GM23338 (cell line): ENCODE data around the gene SLC25A26. TPM values are rescaled to one million over a fixed set of nuclear protein-coding genes. Genes with fewer than 3 reads are reported as not detected.

Experiments used
- ATAC-seq: fragments of 200-7000 bp; cut with Tn5 transposase; 3 replicates; pipeline ENCODE4 v1.9.1; 2020
- DNase-seq: peaks from one replicate; pipeline ENCODE4 v3.0.0-alpha.2; 2015; ENCODE audit warnings: low spot score
- H2AFZ ChIP-seq: fragments of 200-600 bp; sonication (generic); 2 replicates; pipeline ENCODE4 v1.8.0; 2016; ENCODE audit warnings: antibody characterized with exemption, mild to moderate bottlenecking, moderate library complexity
- H3F3A ChIP-seq: fragments of 200-600 bp; sonication (generic); replicated peaks from 2 replicates; pipeline ENCODE4 v1.8.0; 2017; ENCODE audit warnings: antibody characterized with exemption, mixed run types, low read depth
- H3K27ac ChIP-seq: fragments of 200-600 bp; sonication (generic); 2 replicates; pipeline ENCODE4 v1.6.1; 2016; ENCODE audit warnings: low read depth
- H3K27me3 ChIP-seq: fragments of 200-600 bp; sonication (generic); 2 replicates; pipeline ENCODE4 v1.8.0; 2016; ENCODE audit warnings: mild to moderate bottlenecking, mixed run types, moderate library complexity; ENCODE audit not compliant: insufficient read depth
- H3K36me3 ChIP-seq: fragments of 200-600 bp; sonication (generic); 2 replicates; pipeline ENCODE4 v1.8.0; 2016; ENCODE audit warnings: mild to moderate bottlenecking; ENCODE audit not compliant: insufficient read depth
- H3K4me1 ChIP-seq: fragments of 200-600 bp; sonication (generic); 2 replicates; pipeline ENCODE4 v1.8.0; 2016; ENCODE audit warnings: mild to moderate bottlenecking, moderate library complexity; ENCODE audit not compliant: insufficient read depth
- H3K4me2 ChIP-seq: fragments of 200-600 bp; sonication (generic); 2 replicates; pipeline ENCODE4 v1.7.1; 2017; ENCODE audit warnings: mixed run types
- H3K4me3 ChIP-seq: fragments of 200-600 bp; sonication (generic); 2 replicates; pipeline ENCODE4 v1.6.1; 2016; ENCODE audit warnings: mixed run types
- H3K79me2 ChIP-seq: fragments of 200-600 bp; sonication (generic); replicated peaks from 2 replicates; pipeline ENCODE4 v1.8.0; 2017; ENCODE audit warnings: mild to moderate bottlenecking; ENCODE audit not compliant: insufficient read depth
- H3K9me2 ChIP-seq: fragments of 200-600 bp; sonication (generic); 2 replicates; pipeline ENCODE4 v1.8.0; 2017; ENCODE audit not compliant: insufficient read depth
- H4K20me1 ChIP-seq: fragments of 200-600 bp; sonication (generic); replicated peaks from 2 replicates; pipeline ENCODE4 v1.8.0; 2017; ENCODE audit warnings: mild to moderate bottlenecking; ENCODE audit not compliant: insufficient read depth
- H3K27ac Mint-ChIP-seq: 2 replicates; pipeline ENCODE4 v1.8.0; 2020; ENCODE audit warnings: inconsistent platforms, mild to moderate bottlenecking, moderate library complexity, mixed read lengths
- H3K27me3 Mint-ChIP-seq: 3 replicates; pipeline ENCODE4 v1.8.0; 2022; ENCODE audit warnings: low read depth, mild to moderate bottlenecking, moderate library complexity, mixed read lengths, inconsistent platforms; ENCODE audit not compliant: insufficient read depth, poor library complexity
- H3K36me3 Mint-ChIP-seq: 3 replicates; pipeline ENCODE4 v1.8.0; 2021; ENCODE audit warnings: low read depth, mild to moderate bottlenecking, inconsistent platforms, moderate library complexity, mixed read lengths
- H3K4me1 Mint-ChIP-seq: 3 replicates; pipeline ENCODE4 v1.8.0; 2020; ENCODE audit warnings: mild to moderate bottlenecking, inconsistent platforms, mixed read lengths
- H3K4me3 Mint-ChIP-seq: 3 replicates; pipeline ENCODE4 v1.8.0; 2021; ENCODE audit warnings: moderate library complexity, mild to moderate bottlenecking, inconsistent platforms, mixed read lengths
- H3K9me3 Mint-ChIP-seq: 3 replicates; pipeline ENCODE4 v1.8.0; 2020; ENCODE audit warnings: moderate library complexity, mild to moderate bottlenecking, inconsistent platforms, mixed read lengths
- EZH2 ChIP-seq: fragments of 200-600 bp; sonication (generic); IDR thresholded peaks from one replicate; pipeline ENCODE4 v1.8.0; 2017; ENCODE audit warnings: antibody characterized with exemption, mild to moderate bottlenecking, low read depth; ENCODE audit not compliant: unreplicated experiment
- JUNB ChIP-seq: IDR thresholded peaks from one replicate; pipeline ENCODE4 v1.6.1; 2016; ENCODE audit warnings: antibody characterized with exemption; ENCODE audit not compliant: unreplicated experiment
- NANOG ChIP-seq: IDR thresholded peaks from 2 replicates; pipeline ENCODE4 v1.6.1; 2016; ENCODE audit warnings: antibody characterized with exemption, borderline replicate concordance
- POLR2AphosphoS5 ChIP-seq: IDR thresholded peaks from 2 replicates; pipeline ENCODE4 v1.6.1; 2016; ENCODE audit warnings: antibody characterized with exemption, low read depth
- ZNF114 ChIP-seq: fragments of 250-450 bp; sonication (Bioruptor Pico); IDR thresholded peaks from 2 replicates; pipeline ENCODE4 v1.5.0; 2020; ENCODE audit warnings: mild to moderate bottlenecking, moderate library complexity
- ZNF331 ChIP-seq: fragments of 250-450 bp; sonication (Bioruptor Pico); IDR thresholded peaks from 2 replicates; pipeline ENCODE4 v1.5.0; 2020; ENCODE audit warnings: low read depth, mild to moderate bottlenecking, moderate library complexity
- polyA plus RNA-seq: library from polyadenylated mRNA; unstranded; fragments of >200 nt; fragmentation: Nextera tagmentation; extraction: Ambion mirVana; gene quantifications from 2 replicates; pipeline ENCODE4 v1.2.1, GENCODE V29; 2016
- total RNA-seq: library from RNA; depleted of rRNA; stranded (reverse); fragments of >200 nt; shearing (Covaris generic); gene quantifications from 2 replicates; pipeline ENCODE4 v1.2.3, GENCODE V29; 2014
- TF ChIP-seq, protein P1 (sequence below): IDR thresholded peaks from one replicate; pipeline ENCODE4 v1.6.1; 2018; ENCODE audit warnings: antibody characterized with exemption; ENCODE audit not compliant: unreplicated experiment
- TF ChIP-seq, protein P2 (sequence below): IDR thresholded peaks from 2 replicates; pipeline ENCODE4 v1.6.1; 2016; ENCODE audit warnings: antibody characterized with exemption
- TF ChIP-seq, protein P3 (sequence below): fragments of 250-450 bp; sonication (Bioruptor Pico); IDR thresholded peaks from 2 replicates; pipeline ENCODE4 v1.5.0; 2020; ENCODE audit warnings: mild to moderate bottlenecking, moderate library complexity

The SLC25A26 gene
- total and polyA plus RNA-seq, 2 experiments from 2014 or later = 24.8 to 40.2 TPM

DNA sequence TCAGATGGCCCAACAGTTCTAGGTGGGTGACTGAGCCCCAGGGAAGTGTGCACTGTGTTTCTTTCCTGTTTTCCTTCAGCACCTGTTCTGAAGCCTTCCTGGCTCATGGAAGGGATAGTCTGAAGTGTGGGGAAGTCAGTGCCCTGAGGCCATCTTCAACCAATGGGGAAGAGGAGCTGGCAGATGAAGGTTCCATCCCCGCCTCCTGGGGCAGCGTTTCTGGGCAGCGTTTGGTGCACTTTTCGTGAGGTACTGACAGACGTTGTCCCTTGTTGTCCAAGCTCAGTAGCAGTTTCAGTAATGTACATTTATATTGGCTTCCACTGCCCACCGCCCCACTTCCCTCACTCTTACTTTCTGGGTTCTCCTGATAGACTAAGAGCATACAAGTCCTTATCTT lies 42.6 kb upstream of the SLC25A26 start (continued):
- TF ChIP-seq, protein P1, sequence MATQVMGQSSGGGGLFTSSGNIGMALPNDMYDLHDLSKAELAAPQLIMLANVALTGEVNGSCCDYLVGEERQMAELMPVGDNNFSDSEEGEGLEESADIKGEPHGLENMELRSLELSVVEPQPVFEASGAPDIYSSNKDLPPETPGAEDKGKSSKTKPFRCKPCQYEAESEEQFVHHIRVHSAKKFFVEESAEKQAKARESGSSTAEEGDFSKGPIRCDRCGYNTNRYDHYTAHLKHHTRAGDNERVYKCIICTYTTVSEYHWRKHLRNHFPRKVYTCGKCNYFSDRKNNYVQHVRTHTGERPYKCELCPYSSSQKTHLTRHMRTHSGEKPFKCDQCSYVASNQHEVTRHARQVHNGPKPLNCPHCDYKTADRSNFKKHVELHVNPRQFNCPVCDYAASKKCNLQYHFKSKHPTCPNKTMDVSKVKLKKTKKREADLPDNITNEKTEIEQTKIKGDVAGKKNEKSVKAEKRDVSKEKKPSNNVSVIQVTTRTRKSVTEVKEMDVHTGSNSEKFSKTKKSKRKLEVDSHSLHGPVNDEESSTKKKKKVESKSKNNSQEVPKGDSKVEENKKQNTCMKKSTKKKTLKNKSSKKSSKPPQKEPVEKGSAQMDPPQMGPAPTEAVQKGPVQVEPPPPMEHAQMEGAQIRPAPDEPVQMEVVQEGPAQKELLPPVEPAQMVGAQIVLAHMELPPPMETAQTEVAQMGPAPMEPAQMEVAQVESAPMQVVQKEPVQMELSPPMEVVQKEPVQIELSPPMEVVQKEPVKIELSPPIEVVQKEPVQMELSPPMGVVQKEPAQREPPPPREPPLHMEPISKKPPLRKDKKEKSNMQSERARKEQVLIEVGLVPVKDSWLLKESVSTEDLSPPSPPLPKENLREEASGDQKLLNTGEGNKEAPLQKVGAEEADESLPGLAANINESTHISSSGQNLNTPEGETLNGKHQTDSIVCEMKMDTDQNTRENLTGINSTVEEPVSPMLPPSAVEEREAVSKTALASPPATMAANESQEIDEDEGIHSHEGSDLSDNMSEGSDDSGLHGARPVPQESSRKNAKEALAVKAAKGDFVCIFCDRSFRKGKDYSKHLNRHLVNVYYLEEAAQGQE = no peak
- TF ChIP-seq POLR2AphosphoS5 = no peak

DNA sequence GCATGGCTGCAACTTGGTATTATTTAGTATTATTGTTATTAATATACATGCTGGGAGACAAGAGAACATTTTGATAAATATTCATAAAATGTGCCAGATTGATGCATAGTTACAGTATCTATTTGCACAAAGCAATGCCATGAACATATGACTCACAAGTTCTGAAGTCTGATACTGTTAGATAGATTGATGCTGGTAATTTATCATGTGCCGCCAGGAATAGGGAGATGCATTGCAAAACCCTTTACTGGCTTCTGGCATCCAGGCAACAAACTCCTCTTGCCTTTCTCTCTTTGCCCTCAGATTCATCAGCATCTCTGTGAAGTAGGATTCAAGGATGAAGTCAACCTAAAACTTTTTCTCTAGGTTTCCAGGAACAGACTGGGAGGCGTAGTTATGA lies 41.0 kb upstream of the SLC25A26 start:
- no peak for ATAC-seq
- no peak overlapping the region for H3K4me3 Mint-ChIP-seq
- Histone ChIP-seq H3K27me3 (no peaks in the 10 kb centered on the region), H3K27ac (no peak overlapping the region), H3K36me3 (no peaks in the 10 kb centered on the region), H3K4me2 (no peak overlapping the region), H2AFZ (no peak overlapping the region), H3K9me2 (0 out of 2 replicates have a peak, but pooled peaks cover 4% of the 10 kb centered on the region), H3K4me1 (no peaks in the 10 kb centered on the region), H4K20me1 (no peaks in the 10 kb centered on the region), H3F3A (no peaks in the 10 kb centered on the region), H3K79me2 (no peaks in the 10 kb centered on the region), H3K4me3 (no peak overlapping the region)
- no peaks in the 10 kb centered on the region for H3K36me3 Mint-ChIP-seq
- H3K9me3 Mint-ChIP-seq = no peaks in the 10 kb centered on the region
- TF ChIP-seq EZH2 = no peak
- TF ChIP-seq, protein P2, sequence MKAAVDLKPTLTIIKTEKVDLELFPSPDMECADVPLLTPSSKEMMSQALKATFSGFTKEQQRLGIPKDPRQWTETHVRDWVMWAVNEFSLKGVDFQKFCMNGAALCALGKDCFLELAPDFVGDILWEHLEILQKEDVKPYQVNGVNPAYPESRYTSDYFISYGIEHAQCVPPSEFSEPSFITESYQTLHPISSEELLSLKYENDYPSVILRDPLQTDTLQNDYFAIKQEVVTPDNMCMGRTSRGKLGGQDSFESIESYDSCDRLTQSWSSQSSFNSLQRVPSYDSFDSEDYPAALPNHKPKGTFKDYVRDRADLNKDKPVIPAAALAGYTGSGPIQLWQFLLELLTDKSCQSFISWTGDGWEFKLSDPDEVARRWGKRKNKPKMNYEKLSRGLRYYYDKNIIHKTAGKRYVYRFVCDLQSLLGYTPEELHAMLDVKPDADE = no peak
- no peak for TF ChIP-seq JUNB
- TF ChIP-seq ZNF114 (CRISPR knock-in tag) = no peak
- no peak for TF ChIP-seq POLR2AphosphoS5
- TF ChIP-seq NANOG = no peak
- TF ChIP-seq, protein P3, sequence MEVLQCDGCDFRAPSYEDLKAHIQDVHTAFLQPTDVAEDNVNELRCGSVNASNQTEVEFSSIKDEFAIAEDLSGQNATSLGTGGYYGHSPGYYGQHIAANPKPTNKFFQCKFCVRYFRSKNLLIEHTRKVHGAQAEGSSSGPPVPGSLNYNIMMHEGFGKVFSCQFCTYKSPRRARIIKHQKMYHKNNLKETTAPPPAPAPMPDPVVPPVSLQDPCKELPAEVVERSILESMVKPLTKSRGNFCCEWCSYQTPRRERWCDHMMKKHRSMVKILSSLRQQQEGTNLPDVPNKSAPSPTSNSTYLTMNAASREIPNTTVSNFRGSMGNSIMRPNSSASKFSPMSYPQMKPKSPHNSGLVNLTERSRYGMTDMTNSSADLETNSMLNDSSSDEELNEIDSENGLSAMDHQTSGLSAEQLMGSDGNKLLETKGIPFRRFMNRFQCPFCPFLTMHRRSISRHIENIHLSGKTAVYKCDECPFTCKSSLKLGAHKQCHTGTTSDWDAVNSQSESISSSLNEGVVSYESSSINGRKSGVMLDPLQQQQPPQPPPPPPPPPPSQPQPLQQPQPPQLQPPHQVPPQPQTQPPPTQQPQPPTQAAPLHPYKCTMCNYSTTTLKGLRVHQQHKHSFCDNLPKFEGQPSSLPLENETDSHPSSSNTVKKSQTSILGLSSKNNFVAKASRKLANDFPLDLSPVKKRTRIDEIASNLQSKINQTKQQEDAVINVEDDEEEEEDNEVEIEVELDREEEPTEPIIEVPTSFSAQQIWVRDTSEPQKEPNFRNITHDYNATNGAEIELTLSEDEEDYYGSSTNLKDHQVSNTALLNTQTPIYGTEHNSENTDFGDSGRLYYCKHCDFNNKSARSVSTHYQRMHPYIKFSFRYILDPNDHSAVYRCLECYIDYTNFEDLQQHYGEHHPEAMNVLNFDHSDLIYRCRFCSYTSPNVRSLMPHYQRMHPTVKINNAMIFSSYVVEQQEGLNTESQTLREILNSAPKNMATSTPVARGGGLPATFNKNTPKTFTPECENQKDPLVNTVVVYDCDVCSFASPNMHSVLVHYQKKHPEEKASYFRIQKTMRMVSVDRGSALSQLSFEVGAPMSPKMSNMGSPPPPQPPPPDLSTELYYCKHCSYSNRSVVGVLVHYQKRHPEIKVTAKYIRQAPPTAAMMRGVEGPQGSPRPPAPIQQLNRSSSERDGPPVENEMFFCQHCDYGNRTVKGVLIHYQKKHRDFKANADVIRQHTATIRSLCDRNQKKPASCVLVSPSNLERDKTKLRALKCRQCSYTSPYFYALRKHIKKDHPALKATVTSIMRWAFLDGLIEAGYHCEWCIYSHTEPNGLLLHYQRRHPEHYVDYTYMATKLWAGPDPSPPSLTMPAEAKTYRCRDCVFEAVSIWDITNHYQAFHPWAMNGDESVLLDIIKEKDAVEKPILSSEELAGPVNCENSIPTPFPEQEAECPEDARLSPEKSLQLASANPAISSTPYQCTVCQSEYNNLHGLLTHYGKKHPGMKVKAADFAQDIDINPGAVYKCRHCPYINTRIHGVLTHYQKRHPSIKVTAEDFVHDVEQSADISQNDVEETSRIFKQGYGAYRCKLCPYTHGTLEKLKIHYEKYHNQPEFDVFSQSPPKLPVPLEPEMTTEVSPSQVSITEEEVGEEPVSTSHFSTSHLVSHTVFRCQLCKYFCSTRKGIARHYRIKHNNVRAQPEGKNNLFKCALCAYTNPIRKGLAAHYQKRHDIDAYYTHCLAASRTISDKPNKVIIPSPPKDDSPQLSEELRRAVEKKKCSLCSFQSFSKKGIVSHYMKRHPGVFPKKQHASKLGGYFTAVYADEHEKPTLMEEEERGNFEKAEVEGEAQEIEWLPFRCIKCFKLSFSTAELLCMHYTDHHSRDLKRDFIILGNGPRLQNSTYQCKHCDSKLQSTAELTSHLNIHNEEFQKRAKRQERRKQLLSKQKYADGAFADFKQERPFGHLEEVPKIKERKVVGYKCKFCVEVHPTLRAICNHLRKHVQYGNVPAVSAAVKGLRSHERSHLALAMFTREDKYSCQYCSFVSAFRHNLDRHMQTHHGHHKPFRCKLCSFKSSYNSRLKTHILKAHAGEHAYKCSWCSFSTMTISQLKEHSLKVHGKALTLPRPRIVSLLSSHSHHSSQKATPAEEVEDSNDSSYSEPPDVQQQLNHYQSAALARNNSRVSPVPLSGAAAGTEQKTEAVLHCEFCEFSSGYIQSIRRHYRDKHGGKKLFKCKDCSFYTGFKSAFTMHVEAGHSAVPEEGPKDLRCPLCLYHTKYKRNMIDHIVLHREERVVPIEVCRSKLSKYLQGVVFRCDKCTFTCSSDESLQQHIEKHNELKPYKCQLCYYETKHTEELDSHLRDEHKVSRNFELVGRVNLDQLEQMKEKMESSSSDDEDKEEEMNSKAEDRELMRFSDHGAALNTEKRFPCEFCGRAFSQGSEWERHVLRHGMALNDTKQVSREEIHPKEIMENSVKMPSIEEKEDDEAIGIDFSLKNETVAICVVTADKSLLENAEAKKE (CRISPR knock-in tag) = no peak
- TF ChIP-seq ZNF331 (CRISPR knock-in tag) = no peak
- no peak for DNase-seq
- peaks cover 3% of the 10 kb centered on the region for H3K27me3 Mint-ChIP-seq
- H3K4me1 Mint-ChIP-seq = no peaks in the 10 kb centered on the region
- H3K27ac Mint-ChIP-seq = no peak overlapping the region
